Measurements from ENCODE around the gene PAX5.

Gene PAX5

GRCh38 chr9:37036776-37037502 lies 2.9 kb upstream of the PAX5 start:
- no peak for DNase-seq

GRCh38 chr9:37036371-37036775 lies 2.3 kb upstream of the PAX5 start:
- no peak for DNase-seq

DNA sequence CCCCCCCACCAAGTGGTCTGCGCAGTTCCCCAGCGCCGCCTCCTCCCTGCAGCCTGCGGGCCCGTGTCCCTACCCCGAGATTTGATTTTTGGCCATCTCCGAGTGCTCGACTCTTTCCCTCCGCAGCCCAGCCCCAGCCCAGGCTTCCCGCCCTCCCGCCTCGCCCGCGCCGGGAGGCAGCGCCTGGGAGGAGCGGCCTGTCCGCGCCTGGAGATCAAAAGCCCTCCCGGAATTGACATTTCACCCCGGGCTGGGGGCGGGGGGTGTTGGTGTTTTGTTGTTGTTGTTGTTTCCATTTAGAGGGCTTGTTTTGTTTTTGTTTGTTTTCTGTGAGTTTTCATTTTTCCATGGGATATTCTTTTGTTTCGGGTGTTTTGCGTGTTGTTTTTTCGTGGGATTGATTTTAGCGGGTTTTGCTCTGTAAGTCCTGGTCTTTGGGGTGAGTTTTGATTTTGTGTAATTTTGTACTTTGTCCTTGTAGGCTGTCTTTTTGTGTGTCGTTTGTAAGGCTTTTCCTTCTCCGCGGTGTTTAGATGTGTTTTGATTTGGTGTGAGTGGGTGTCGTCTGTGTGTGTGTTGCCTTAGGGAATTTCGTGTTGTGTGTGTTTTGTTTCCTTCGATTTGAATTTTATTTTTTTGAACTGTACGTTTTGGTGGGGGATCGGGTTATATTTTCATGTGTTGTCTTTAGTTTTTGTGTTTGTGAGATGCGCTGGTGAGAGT lies 1.7 kb upstream of the PAX5 start:
- no peak for DNase-seq

- no peak for DNase-seq
Measured at GRCh38 chr9:37034938-37035647, 1.0 kb upstream of the PAX5 start.

DNA sequence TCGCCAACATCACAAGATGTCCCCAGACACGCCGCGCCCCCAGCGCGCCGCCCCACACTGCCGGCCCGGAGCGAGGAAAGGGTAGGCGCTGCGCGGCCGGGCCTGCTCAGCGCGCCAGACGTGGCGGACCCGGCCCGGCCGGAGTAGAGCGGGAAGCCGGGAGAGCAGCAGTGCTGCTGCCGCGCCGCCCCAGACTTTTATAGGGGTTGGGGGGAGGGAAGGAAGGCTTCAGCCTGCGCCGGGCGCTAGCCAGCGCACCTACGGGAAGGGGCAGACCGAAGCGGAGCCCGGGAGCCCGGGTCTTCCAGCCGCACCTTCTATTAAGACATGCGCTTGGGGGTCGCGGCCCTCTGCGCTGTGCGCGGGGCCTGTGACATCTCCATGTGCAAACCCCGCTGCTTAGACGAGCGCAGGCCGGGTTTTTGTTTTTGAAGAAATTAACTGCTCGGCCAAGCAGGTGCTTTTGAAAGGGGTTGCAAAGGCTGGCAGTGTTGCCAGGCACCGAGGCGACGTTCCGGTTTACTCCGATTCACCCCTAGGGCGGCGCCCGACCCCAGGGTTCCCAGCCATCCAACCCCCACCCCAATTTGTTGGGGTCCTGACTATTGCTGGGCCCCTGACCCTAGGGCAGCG lies 353 bp upstream of the PAX5 start:
- DNase-seq: no peak

- no peak for DNase-seq
Measured at GRCh38 chr9:37033141-37033540, 927 bp downstream of the PAX5 start.

DNA sequence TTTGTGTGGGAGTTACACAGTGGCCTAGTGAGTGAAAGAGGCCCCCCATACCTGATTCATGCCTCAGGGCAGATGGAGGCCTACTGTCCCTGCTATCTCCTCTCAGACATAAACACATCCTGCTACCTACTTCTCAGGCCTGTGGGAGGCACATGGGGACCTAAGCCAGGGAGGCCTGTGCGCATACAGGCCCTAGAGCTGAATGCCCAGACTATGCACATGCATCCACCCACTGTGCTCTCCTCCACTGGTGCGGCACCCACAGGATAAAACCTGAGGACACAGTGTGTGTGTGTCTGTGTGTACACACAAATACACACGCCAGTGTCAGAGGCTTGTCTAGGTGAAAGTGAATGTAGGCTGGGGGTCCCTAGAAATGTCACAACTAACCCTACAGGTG lies 1.4 kb downstream of the PAX5 start:
- DNase-seq: no peak

- no peak for DNase-seq
Measured at GRCh38 chr9:37031902-37032301, 2.2 kb downstream of the PAX5 start.

DNA sequence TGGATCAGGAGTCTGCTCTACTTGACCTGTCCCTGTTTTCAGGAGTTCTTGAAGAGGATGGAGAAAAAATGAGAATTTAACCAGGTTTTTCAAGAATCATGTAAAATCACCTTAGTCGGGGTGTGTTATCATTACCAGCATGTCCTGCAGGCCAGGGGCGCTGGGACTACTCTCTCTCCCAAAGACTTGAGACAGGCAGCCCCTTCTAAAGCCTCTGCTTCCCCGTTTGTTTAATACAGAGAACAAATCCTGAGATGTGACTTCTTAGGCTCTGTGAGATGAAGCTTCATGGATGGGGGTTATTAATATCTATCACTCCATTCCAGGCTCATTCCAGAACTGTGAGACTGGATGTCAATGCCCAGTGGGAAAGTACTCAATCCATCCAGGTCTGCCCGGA lies 3.0 kb downstream of the PAX5 start:
- DNase-seq: no peak

DNA sequence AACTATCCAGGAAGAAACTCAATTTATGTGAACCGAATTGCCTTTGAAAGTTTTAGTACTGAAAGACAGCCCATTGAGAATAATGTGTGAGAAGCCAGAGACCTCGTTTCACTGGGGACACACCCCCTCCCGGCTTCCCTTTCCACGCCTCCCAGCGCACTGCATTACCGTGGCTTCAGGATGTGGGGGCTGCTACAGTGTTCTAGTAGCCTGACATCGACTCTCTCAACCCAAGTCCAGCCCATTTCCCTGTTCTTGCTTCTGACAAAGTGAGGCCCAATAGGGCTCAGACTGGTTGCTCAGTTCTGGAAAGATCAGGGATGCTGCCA lies 3.5 kb downstream of the PAX5 start:
- DNase-seq: no peak

- no peak for DNase-seq
Measured at GRCh38 chr9:37029776-37030610, 4.1 kb downstream of the PAX5 start.

GRCh38 chr9:37029304-37029775 lies 4.7 kb downstream of the PAX5 start:
- no peak for DNase-seq

- DNase-seq: no peak
Measured at GRCh38 chr9:37028420-37029031, 5.5 kb downstream of the PAX5 start.

- DNase-seq: peak; percentile 95
Measured at GRCh38 chr9:37027582-37028419, 6.3 kb downstream of the PAX5 start.

DNA sequence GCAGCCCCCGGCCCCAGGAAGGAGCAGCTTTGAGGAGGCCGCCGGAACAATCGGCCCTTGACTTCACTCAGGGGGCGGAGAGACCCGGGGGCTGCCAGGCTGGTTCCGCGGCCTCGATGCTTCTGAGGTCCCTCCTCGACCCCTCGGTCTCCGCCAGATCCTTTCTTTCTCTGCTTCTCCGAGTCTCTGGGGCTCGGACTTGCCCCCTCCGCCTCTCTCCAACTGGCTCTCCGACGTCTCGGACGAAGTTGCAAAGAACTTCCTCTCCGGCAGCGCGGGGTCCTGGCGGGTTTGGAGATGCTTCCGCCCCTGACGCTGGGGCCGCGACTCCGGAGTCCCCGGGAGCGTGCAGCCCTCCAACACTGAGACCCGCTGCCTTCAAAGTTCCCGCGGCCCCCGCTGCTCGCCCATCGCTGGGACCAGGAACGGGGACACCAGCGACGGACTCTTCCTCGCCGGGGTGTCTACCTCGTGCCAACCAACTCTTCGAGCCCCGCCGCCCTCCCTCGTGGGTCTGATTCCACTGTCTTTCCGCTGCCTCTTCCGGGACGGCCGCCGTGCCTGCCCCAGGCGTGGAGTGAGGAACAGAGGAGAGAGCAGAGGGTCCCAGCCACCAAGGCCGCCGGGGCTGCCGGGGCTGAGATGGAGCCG lies 7.0 kb downstream of the PAX5 start:
- peak; percentile 39 for DNase-seq

GRCh38 chr9:37026113-37026930 lies 7.7 kb downstream of the PAX5 start:
- DNase-seq: peak; percentile 19

DNA sequence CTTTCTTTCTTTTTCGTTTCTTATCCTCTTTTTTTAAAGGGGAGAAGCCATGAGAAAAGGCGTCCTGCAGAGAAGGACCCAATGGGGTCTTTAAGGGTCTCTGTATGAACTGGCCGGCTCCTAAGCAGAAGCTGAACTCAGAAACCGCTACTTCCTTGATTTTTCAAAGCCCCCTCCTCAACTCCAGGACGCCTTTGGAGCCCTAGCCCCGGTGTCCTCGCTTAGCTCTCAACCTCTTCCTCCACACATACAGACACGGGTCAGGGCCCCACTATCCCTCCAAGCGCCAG lies 8.3 kb downstream of the PAX5 start:
- no peak for DNase-seq

DNA sequence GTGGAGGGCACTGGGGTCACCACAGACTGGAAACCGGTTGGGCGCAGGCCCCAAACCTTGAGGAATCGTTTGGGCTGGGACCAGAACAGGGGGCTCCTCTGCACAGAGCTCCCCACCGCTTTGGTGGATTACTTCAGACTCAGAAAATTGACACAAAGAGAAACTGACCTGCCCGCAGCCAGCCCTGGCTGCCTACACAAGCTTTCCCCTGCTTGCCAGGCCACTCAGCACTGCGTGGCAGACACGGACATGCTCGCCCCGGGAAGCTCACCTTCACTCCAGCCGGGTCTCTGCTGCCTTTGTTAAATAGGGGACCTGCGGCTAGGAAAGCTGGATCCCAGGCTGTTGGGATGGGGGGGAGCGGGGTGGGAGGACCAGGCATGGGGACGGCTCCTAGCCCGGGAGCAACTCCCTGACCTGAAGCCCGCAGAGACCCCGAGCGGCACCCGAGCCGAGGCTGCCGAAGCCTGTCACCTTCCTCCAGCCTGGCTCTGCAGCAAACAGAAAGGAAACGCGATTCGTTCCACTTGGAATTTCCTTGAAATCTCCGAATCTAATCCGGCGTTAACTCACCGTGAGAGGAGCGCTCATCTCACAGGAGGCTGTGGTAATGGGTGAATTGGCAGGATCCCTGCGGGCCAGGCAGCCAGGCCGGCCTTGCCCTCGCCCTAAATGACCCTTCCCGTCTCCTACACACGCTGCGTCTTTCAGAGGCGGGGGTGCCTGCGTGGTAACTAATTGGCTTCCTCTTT lies 8.8 kb downstream of the PAX5 start:
- no peak for DNase-seq

DNA sequence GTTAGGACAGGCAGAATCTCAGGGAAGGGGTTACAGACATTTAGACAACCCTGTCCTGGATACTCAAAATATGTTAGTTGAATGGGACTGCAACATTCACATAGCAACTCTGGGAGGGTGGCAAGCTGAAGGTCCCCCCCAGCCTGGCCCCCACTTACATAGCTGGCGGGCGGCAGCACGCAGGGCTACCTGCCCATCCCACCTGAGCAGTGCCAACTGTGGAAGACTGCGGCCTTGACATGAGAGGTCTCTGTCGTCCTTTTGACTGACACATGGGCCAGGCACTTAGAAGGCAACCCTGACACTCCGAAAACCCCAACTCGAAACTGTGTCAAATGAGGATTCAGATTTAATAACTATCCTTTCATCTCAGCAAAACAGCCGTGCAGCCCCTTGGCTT lies 16.5 kb downstream of the PAX5 start:
- no peak for DNase-seq
